H9 (cell line): Measurements from ENCODE around the gene MLKL. TPM values are rescaled to one million over a fixed set of nuclear protein-coding genes. Genes with fewer than 3 reads are reported as not detected.

ENCODE experiments used
- DNase-seq: peaks from one replicate; pipeline ENCODE4 v3.0.0-alpha.2; 2017
- H2AFZ ChIP-seq: one replicate; pipeline ENCODE4 v1.6.1; 2013; ENCODE audit warnings: mild to moderate bottlenecking, low read length, control low read depth, moderate library complexity
- H2AK5ac ChIP-seq: 2 replicates; pipeline ENCODE4 v1.6.1; 2013; ENCODE audit warnings: low read length, control low read depth, mixed read lengths; ENCODE audit not compliant: insufficient read length
- H2BK120ac ChIP-seq: one replicate; pipeline ENCODE4 v1.6.1; 2013; ENCODE audit warnings: low read depth, mild to moderate bottlenecking, low read length, control low read depth, inconsistent platforms; ENCODE audit not compliant: poor library complexity, severe bottlenecking
- H2BK12ac ChIP-seq: 2 replicates; pipeline ENCODE4 v1.6.1; 2013; ENCODE audit warnings: low read length, control low read depth, mixed read lengths, low read depth; ENCODE audit not compliant: insufficient read length
- H2BK15ac ChIP-seq: 2 replicates; pipeline ENCODE4 v1.6.1; 2013; ENCODE audit warnings: low read depth, low read length, control low read depth
- H2BK20ac ChIP-seq: one replicate; pipeline ENCODE4 v1.6.1; 2013; ENCODE audit warnings: low read depth, mild to moderate bottlenecking, low read length, control low read depth, inconsistent platforms; ENCODE audit not compliant: poor library complexity, severe bottlenecking
- H2BK5ac ChIP-seq: 2 replicates; pipeline ENCODE4 v1.6.1; 2013; ENCODE audit warnings: low read length, control low read depth, mixed read lengths; ENCODE audit not compliant: insufficient read length
- H3K14ac ChIP-seq: 2 replicates; pipeline ENCODE4 v1.6.1; 2013; ENCODE audit warnings: low read length, control low read depth; ENCODE audit not compliant: insufficient read depth
- H3K18ac ChIP-seq: 2 replicates; pipeline ENCODE4 v1.6.1; 2013; ENCODE audit warnings: low read depth, mild to moderate bottlenecking, mixed read lengths, low read length, control low read depth; ENCODE audit not compliant: insufficient read length
- H3K23ac ChIP-seq: 2 replicates; pipeline ENCODE4 v1.6.1; 2013; ENCODE audit warnings: low read length, control low read depth, mixed read lengths, low read depth; ENCODE audit not compliant: insufficient read length
- H3K23me2 ChIP-seq: 2 replicates; pipeline ENCODE4 v1.6.1; 2013; ENCODE audit warnings: low read depth, mild to moderate bottlenecking, mixed read lengths, low read length, control low read depth; ENCODE audit not compliant: insufficient read length, poor library complexity, severe bottlenecking
- H3K27ac ChIP-seq: 2 replicates; pipeline ENCODE4 v1.5.1; 2013; ENCODE audit warnings: low read length, control low read depth, mixed read lengths, low read depth; ENCODE audit not compliant: insufficient read length
- H3K27me3 ChIP-seq: 2 replicates; pipeline ENCODE4 v1.6.1; 2013; ENCODE audit warnings: low read length, control low read depth, inconsistent platforms; ENCODE audit not compliant: insufficient read depth
- H3K4ac ChIP-seq: 2 replicates; pipeline ENCODE4 v1.6.1; 2013; ENCODE audit warnings: low read depth, mild to moderate bottlenecking, control low read depth, inconsistent platforms, low read length, moderate library complexity
- H3K4me1 ChIP-seq: 2 replicates; pipeline ENCODE4 v1.6.1; 2013; ENCODE audit warnings: low read length, control low read depth, inconsistent platforms; ENCODE audit not compliant: insufficient read depth
- H3K4me2 ChIP-seq: 2 replicates; pipeline ENCODE4 v1.6.1; 2013; ENCODE audit warnings: low read length, control low read depth, mixed read lengths; ENCODE audit not compliant: insufficient read length, insufficient read depth
- H3K56ac ChIP-seq: 2 replicates; pipeline ENCODE4 v1.6.1; 2013; ENCODE audit warnings: low read depth, mild to moderate bottlenecking, mixed read lengths, low read length, control low read depth; ENCODE audit not compliant: insufficient read length
- H3K79me1 ChIP-seq: 2 replicates; pipeline ENCODE4 v1.6.1; 2013; ENCODE audit warnings: low read depth, mild to moderate bottlenecking, moderate library complexity, low read length, control low read depth, inconsistent platforms; ENCODE audit not compliant: insufficient read depth, poor library complexity, severe bottlenecking
- H3K79me2 ChIP-seq: 2 replicates; pipeline ENCODE4 v1.6.1; 2013; ENCODE audit warnings: low read length, control low read depth, inconsistent platforms; ENCODE audit not compliant: insufficient read depth
- H3K9ac ChIP-seq: 2 replicates; pipeline ENCODE4 v1.6.1; 2013; ENCODE audit warnings: low read length, control low read depth, mixed read lengths; ENCODE audit not compliant: insufficient read length; ENCODE audit errors: extremely low read depth
- H3K9me3 ChIP-seq: one replicate; pipeline ENCODE4 v1.6.1; 2013; ENCODE audit warnings: low read depth, low read length, inconsistent platforms; ENCODE audit not compliant: control insufficient read depth
- H3T11ph ChIP-seq: one replicate; pipeline ENCODE4 v1.6.1; 2013; ENCODE audit warnings: mild to moderate bottlenecking, low read length, control low read depth, inconsistent platforms
- H4K20me1 ChIP-seq: one replicate; pipeline ENCODE4 v1.6.1; 2013; ENCODE audit not compliant: control insufficient read depth, insufficient read length, insufficient read depth
- H4K5ac ChIP-seq: 2 replicates; pipeline ENCODE4 v1.6.1; 2013; ENCODE audit warnings: low read depth, mild to moderate bottlenecking, mixed read lengths, low read length, control low read depth; ENCODE audit not compliant: insufficient read length
- H4K8ac ChIP-seq: replicated peaks from 2 replicates; pipeline ENCODE4 v1.6.1; 2013; ENCODE audit warnings: low read length, control low read depth, mixed read lengths, low read depth; ENCODE audit not compliant: insufficient read length
- H4K91ac ChIP-seq: 2 replicates; pipeline ENCODE4 v1.6.1; 2013; ENCODE audit warnings: low read depth, mild to moderate bottlenecking, moderate library complexity, mixed read lengths, low read length, control low read depth; ENCODE audit not compliant: insufficient read length
- H3K27ac Mint-ChIP-seq, 3 experiments: 2 replicates in 2 of 3; 3 replicates in 1 of 3; pipeline ENCODE4 v1.8.0; 2020 to 2021; ENCODE audit warnings: mixed read lengths in 3 of 3, mild to moderate bottlenecking in 1 of 3, moderate library complexity in 1 of 3
- H3K27me3 Mint-ChIP-seq: 2 replicates; pipeline ENCODE4 v1.8.0; 2021; ENCODE audit warnings: low read depth, mild to moderate bottlenecking, moderate library complexity, mixed read lengths
- H3K36me3 Mint-ChIP-seq, 3 experiments: 2 replicates in 2 of 3; 3 replicates in 1 of 3; pipeline ENCODE4 v1.8.0; 2020 to 2021; ENCODE audit warnings: low read depth in 3 of 3, mixed read lengths in 3 of 3; ENCODE audit not compliant: insufficient read depth in 1 of 3
- H3K4me1 Mint-ChIP-seq, 2 experiments: 2 replicates each; pipeline ENCODE4 v1.8.0; 2020; ENCODE audit warnings: mixed read lengths in 2 of 2
- H3K4me3 Mint-ChIP-seq, 2 experiments: 2 replicates in 1 of 2; 3 replicates in 1 of 2; pipeline ENCODE4 v1.8.0; 2020 to 2021; ENCODE audit warnings: mild to moderate bottlenecking in 2 of 2, mixed read lengths in 2 of 2, moderate library complexity in 1 of 2
- H3K9me3 Mint-ChIP-seq, 2 experiments: 2 replicates in 1 of 2; 3 replicates in 1 of 2; pipeline ENCODE4 v1.8.0; 2020; ENCODE audit warnings: mild to moderate bottlenecking in 2 of 2, mixed read lengths in 2 of 2, moderate library complexity in 1 of 2
- CTCF ChIP-seq: fragments of 200-600 bp; sonication (generic); conservative IDR thresholded peaks from 3 replicates; pipeline ENCODE4 v1.8.0; 2021; ENCODE audit warnings: antibody characterized with exemption, mild to moderate bottlenecking
- WGBS: extraction: QIAGEN DNeasy Blood & Tissue Kit; methylation state at CpG from one replicate; pipeline ENCODE4 v1.1.7; 2013; ENCODE audit warnings: missing lambda C conversion rate, low lambda C conversion rate, mixed read lengths; ENCODE audit not compliant: insufficient read length; ENCODE audit errors: extremely low coverage; 5-methylcytosine and 5-hydroxymethylcytosine counted together
- total RNA-seq: library from RNA; stranded (reverse); gene quantifications from 2 replicates; pipeline ENCODE4 v1.2.1, GENCODE V29; 2021

Gene MLKL
- total RNA-seq, 1 experiment from 2014 or later, result 0.37 TPM

GRCh38 chr16:74737521-74737920 lies 36.9 kb upstream of the MLKL start:
- Histone ChIP-seq H2BK15ac (no peak overlapping the region), H3K79me1 (no peaks in the 10 kb centered on the region), H4K20me1 (no peaks in the 10 kb centered on the region), H4K91ac (no peak overlapping the region), H3K9me3 (no peaks in the 10 kb centered on the region), H3K4ac (no peak overlapping the region), H2BK5ac (no peak overlapping the region), H3K4me2 (no peak overlapping the region), H3K56ac (no peak overlapping the region), H3K14ac (no peak overlapping the region; the same call in 1 of the 2 replicates), H3K23me2 (no peaks in the 10 kb centered on the region), H3K27ac (no peak overlapping the region), H2BK12ac (no peak overlapping the region), H2AFZ (no peak overlapping the region), H3T11ph (no peak overlapping the region), H3K9ac (no peak overlapping the region), H2BK120ac (no peak overlapping the region), H2BK20ac (no peak overlapping the region), H3K4me1 (peaks cover 4% of the 10 kb centered on the region; the same call in 1 of the 2 replicates), H3K79me2 (no peaks in the 10 kb centered on the region), H4K8ac (no peak overlapping the region), H3K27me3 (no peaks in the 10 kb centered on the region), H3K23ac (no peak overlapping the region), H2AK5ac (no peak overlapping the region), H3K18ac (no peak overlapping the region), H4K5ac (no peak overlapping the region)
- Mint-ChIP-seq H3K36me3 (no peaks in the 10 kb centered on the region; a peak in 2 of 7 replicates), H3K9me3 (no peaks in the 10 kb centered on the region; a peak in 1 of 5 replicates), H3K4me1 (peaks cover 43 to 57% of the 10 kb centered on the region in 2 experiments), H3K27ac (peak overlapping the region; percentile 19 to 86 (median 57); a peak in 2 of 7 replicates), H3K27me3 (no peaks in the 10 kb centered on the region), H3K4me3 (no peak overlapping the region)
- WGBS, result no CpG with 5 or more reads among the region's 6 CpGs
- no peak for DNase-seq
- no peak for TF ChIP-seq CTCF
